PC-3 (cell line): Measurements from ENCODE around the gene ATP13A4.

Source experiments
- CTCF ChIP-seq: fragments of 300-600 bp; sonication (generic); conservative IDR thresholded peaks from 2 replicates; pipeline ENCODE4 v1.5.1; 2017; ENCODE audit warnings: antibody characterized with exemption, low read depth, mild to moderate bottlenecking, low read length
- EZH2 ChIP-seq: fragments of 300-600 bp; sonication (generic); IDR thresholded peaks from one replicate; pipeline ENCODE4 v1.6.1; 2017; ENCODE audit warnings: antibody characterized with exemption, mild to moderate bottlenecking, low read length; ENCODE audit not compliant: unreplicated experiment
- EZH2phosphoT487 ChIP-seq: fragments of 300-600 bp; sonication (generic); IDR thresholded peaks from 2 replicates; pipeline ENCODE4 v1.6.1; 2018; ENCODE audit warnings: mild to moderate bottlenecking, antibody characterized with exemption, low read length, borderline replicate concordance

GRCh38 chr3:193520738-193521137 is 34.0 kb downstream of the ATP13A4 start:
- TF ChIP-seq EZH2: no peak
- no peak for TF ChIP-seq CTCF
- TF ChIP-seq EZH2phosphoT487: no peak
